Measurements from ENCODE around the gene MYO1D. TPM values are rescaled to one million over a fixed set of nuclear protein-coding genes. Genes with fewer than 3 reads are reported as not detected.

MYO1D gene
- total and polyA plus RNA-seq, 9 donors = 20.9 to 62.2 (median 53.8) TPM

DNA sequence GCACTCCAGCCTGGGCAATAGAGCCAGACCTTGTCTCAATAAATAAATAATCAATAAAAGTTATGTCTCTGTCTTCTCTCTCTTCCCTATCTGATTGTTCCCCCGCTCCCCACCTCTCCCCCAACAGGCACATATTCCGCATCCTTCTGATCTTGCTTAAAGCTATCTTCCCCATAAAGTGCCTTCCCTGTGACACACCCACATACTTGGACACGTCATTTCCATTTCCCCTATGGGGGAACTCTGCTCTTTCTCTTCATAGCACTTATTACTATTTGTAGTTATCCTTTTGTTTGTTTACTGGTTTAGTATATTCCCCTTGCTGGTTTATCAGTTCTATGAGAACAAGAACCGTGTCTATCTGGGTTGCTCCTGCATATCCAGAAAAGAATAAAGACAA is 14.9 kb downstream of the MYO1D start:
- intact Hi-C loops (cut with DNase I) = loop anchor here in 1 of 4 donors (5.0 kb wide), 1 partner anchor 35 kb away; no protein-coding TSS in a partner anchor
- no peaks in the 10 kb centered on the region for H3K27me3 ChIP-seq
- 94 to 97% (median 96%) methylated on average over 4 of the region's 4 CpGs for WGBS, 3 donors
- no peak overlapping the region for H3K4me3 ChIP-seq
- peaks cover 8% of the 10 kb centered on the region for H3K4me1 ChIP-seq (ENCODE audit: insufficient read depth)
- TF ChIP-seq POLR2A (IDR thresholded peaks at IDR 0.05) = no peak
- TF ChIP-seq EP300 (IDR thresholded peaks at IDR 0.05) = no peak
- TF ChIP-seq, protein P1, sequence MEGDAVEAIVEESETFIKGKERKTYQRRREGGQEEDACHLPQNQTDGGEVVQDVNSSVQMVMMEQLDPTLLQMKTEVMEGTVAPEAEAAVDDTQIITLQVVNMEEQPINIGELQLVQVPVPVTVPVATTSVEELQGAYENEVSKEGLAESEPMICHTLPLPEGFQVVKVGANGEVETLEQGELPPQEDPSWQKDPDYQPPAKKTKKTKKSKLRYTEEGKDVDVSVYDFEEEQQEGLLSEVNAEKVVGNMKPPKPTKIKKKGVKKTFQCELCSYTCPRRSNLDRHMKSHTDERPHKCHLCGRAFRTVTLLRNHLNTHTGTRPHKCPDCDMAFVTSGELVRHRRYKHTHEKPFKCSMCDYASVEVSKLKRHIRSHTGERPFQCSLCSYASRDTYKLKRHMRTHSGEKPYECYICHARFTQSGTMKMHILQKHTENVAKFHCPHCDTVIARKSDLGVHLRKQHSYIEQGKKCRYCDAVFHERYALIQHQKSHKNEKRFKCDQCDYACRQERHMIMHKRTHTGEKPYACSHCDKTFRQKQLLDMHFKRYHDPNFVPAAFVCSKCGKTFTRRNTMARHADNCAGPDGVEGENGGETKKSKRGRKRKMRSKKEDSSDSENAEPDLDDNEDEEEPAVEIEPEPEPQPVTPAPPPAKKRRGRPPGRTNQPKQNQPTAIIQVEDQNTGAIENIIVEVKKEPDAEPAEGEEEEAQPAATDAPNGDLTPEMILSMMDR (IDR thresholded peaks at IDR 0.05) = no peak
- no peaks in the 10 kb centered on the region for H3K36me3 ChIP-seq
- H3K9me3 ChIP-seq = no peaks in the 10 kb centered on the region
- DNase-seq = no peak
- H3K27ac ChIP-seq = no peak overlapping the region

DNA sequence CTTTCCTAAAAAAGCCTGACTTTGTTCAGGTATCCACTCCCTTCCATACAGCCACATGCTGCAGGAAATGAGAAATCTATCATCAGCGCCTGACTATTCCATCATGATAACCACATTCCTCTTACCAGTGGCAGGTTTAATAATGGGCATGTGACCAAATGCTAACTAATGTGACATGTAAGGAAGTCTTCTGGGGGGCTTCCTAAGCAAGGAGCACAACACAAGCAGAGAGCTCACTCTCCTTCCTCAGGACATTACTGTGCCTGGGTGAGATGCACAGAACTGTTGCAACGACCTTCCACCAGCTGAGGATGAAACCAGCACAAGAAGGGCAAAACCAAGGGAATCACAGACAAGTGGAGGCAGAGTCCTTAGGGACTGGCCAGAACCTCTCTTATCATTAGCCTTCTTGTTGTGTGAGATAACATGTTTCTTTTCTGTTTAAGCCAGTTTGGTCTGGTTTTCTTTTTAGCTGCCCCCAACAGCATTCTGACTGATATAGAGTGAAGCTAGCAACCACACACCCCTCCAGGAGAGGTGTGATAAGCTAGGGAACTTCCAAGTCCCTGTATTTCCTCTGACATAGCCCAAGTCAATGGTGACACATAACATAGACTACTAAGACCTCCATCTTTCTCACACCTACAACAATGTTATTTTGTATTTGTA is 16.9 kb downstream of the MYO1D start:
- Histone ChIP-seq H3K9me3 (no peaks in the 10 kb centered on the region), H3K4me1 (ENCODE audit: insufficient read depth) (peaks cover 7% of the 10 kb centered on the region), H3K36me3 (no peaks in the 10 kb centered on the region), H3K27me3 (no peaks in the 10 kb centered on the region), H3K27ac (no peak overlapping the region), H3K4me3 (no peak overlapping the region)
- intact Hi-C loops (cut with DNase I) = loop anchor here in 1 of 4 donors (5.0 kb wide), 1 partner anchor 33 kb away; no protein-coding TSS in a partner anchor
- no peak for DNase-seq
- 62 to 79% (median 75%) methylated on average over 2 of the region's 2 CpGs for WGBS, 3 donors
- TF ChIP-seq, protein P1 (IDR thresholded peaks at IDR 0.05) = no peak
- TF ChIP-seq POLR2A (IDR thresholded peaks at IDR 0.05) (no peak), EP300 (IDR thresholded peaks at IDR 0.05) (no peak)

DNA sequence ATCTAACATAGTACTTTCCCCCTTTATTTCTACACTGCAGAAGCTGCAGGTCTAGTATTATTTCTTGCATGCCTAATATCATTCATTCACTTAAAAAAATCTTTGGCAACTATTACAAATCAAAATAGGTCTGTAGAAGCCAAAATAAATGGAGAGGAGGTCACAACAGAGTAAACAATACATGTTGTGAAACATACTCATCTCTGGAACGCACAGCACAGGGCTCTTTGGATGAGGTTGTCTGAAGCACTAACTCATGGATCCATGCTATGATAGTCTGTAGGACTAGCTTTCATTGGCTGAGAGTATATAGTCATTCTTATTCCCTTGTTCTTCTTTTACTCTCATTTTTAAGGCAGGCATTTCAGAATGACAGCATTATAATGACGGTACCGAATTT is 21.3 kb downstream of the MYO1D start:
- no peaks in the 10 kb centered on the region for H3K36me3 ChIP-seq
- no peak for TF ChIP-seq EP300 (IDR thresholded peaks at IDR 0.05)
- no peak for TF ChIP-seq POLR2A (IDR thresholded peaks at IDR 0.05)
- TF ChIP-seq, protein P1 (IDR thresholded peaks at IDR 0.05) = no peak
- WGBS, 3 donors = 77 to 81% (median 78%) methylated on average over 3 of the region's 3 CpGs
- intact Hi-C loops (cut with DNase I) = no loop called here
- peaks cover 3% of the 10 kb centered on the region for H3K4me1 ChIP-seq (ENCODE audit: insufficient read depth)
- no peak overlapping the region for H3K4me3 ChIP-seq
- DNase-seq = no peak
- no peak overlapping the region for H3K27ac ChIP-seq
- H3K27me3 ChIP-seq = no peaks in the 10 kb centered on the region
- no peaks in the 10 kb centered on the region for H3K9me3 ChIP-seq

DNA sequence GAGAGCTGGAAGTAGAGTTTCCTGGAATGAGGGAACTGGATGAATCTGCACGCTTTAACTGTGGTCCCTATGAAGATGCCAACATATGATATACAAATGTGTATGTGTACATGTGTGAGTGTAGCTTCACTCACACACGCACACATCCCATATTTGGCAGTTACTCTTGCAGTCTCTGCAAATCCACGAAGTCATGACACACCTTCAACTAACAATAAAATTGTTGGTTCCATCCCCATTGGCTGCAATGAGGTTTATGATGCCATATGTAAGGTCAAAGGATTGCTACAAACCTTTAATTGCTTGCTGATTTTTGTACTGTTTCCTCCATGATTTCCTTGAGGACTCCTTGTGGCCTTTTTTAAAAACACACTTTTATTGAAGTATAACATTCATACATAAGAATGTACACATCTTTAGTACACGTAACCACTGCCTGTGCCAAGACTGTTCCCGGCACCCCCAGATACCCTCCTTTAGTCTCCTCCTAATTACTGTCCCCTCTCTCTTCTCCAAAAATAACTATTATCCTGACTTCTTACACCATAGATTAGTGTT is 22.0 kb downstream of the MYO1D start:
- Histone ChIP-seq H3K4me3 (no peak overlapping the region), H3K27ac (no peak overlapping the region), H3K36me3 (no peaks in the 10 kb centered on the region), H3K4me1 (ENCODE audit: insufficient read depth) (peaks cover 1% of the 10 kb centered on the region), H3K27me3 (no peaks in the 10 kb centered on the region), H3K9me3 (no peaks in the 10 kb centered on the region)
- intact Hi-C loops (cut with DNase I) = no loop called here
- WGBS, 3 donors = 73 to 81% (median 79%) methylated on average over 5 of the region's 5 CpGs
- DNase-seq = no peak
- TF ChIP-seq, protein P1 (IDR thresholded peaks at IDR 0.05) = no peak
- TF ChIP-seq POLR2A (IDR thresholded peaks at IDR 0.05) (no peak), EP300 (IDR thresholded peaks at IDR 0.05) (no peak)
